ENCODE data around the gene NRF1. TPM values are rescaled to one million over a fixed set of nuclear protein-coding genes. Genes with fewer than 3 reads are reported as not detected.

NRF1 gene
- total and polyA plus RNA-seq, 10 of the 15 experiments (the other 5 are each of a cell fraction or from before 2014, with no cell fraction given) = 3.5 to 23.1 (median 13.5) TPM

DNA sequence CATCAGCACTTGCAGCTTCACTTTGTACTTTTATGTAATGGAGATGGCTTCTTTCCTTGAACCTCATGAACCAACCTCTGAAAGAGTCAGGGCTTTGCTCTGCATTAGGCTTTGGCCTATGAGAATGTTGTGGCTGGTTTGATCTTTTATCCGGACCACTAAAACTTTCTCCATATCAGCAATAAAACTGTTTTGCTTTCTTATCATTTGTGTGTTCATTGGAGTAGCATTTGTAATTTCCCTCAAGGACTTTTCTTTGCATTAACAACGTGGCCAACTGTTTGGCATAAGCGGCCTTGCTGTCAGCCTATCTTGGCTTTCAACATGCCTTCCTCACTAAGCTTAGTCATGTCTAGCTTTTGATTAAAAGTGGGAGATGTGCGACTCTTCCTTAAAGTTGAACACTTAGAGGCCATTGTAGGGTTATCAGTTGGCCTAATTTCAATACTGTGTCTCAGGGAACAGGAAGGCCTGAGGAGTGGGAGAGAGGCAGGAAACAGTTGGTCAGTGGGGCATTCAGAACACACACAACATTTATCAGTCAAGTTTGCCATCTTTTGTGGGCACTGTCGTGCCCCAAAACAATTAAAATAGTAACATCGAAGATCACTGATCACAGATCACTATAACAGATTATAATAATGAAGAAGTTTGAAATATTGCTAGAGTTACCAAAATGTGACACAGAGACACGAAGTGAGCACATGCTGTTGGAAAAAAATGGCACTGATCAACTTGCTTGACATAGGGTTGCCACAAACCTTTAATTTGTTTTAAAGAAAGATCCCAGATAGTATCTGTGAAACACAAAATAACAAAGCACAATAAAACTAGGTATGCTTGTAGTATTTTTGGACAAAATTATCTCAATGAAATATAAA, 64.7 kb downstream of the NRF1 start:
- no peak overlapping the region for H3K4me2 ChIP-seq (ENCODE audit: control insufficient read depth, insufficient read depth)
- ChIA-PET RAD21 (ENCODE audit: unreplicated experiment) (no interaction called here), CTCF (interaction anchor here (0.6 kb wide), 1 partner anchor 398 kb away, joined by 3 read pairs; no protein-coding TSS in a partner anchor), SMC1A (ENCODE audit: uncharacterized antibody, unreplicated experiment) (interaction anchor here (1.4 kb wide), 1 partner anchor 11 kb away, joined by 4 read pairs; no protein-coding TSS in a partner anchor), POLR2A (no interaction called here)
- no peaks in the 10 kb centered on the region for H3K4me1 ChIP-seq (ENCODE audit: control insufficient read depth, insufficient read depth, low read length)
- no peak overlapping the region for H2AFZ ChIP-seq (ENCODE audit: control insufficient read depth, low read depth, low read length)
- peaks cover 2 to 6% of the 10 kb centered on the region in 2 experiments; a peak in 2 of 4 replicates for H3K36me3 ChIP-seq (ENCODE audit: control insufficient read depth in 2 of 2, insufficient read depth in 2 of 2, low read length in 1 of 2)
- FAIRE-seq (no peak), DNase-seq (ENCODE audit: low read depth, low spot score) (no peak), ATAC-seq (no peak)
- in situ Hi-C loops (cut with MboI) (no loop called here), intact Hi-C loops (cut with micrococcal nuclease; ENCODE audit: unreplicated experiment) (no loop called here)
- no peaks in the 10 kb centered on the region for H3K79me2 ChIP-seq (ENCODE audit: control insufficient read depth, insufficient read depth, low read length)
- no peak overlapping the region for H3K27ac ChIP-seq (ENCODE audit: control insufficient read depth, insufficient read depth)
- H3K9me3 ChIP-seq (replicated peaks; ENCODE audit: control insufficient read depth, insufficient read depth, low read length) = peaks cover 2% of the 10 kb centered on the region; the same call in 2 of the 3 replicates
- no peaks in the 10 kb centered on the region for H4K20me1 ChIP-seq (ENCODE audit: control insufficient read depth, insufficient read depth)
- no peaks in the 10 kb centered on the region for H3K27me3 ChIP-seq (replicated peaks in 1 of 2; ENCODE audit: control insufficient read depth in 2 of 2, insufficient read depth in 2 of 2, low read length in 1 of 2)
- no TSS peak for BruUV-seq (replicated peaks)
- H3K9ac ChIP-seq (ENCODE audit: control insufficient read depth, insufficient read depth, low read length) = no peak overlapping the region
- no peak overlapping the region for H3K4me3 ChIP-seq
- TF ChIP-seq ATF7 (IDR thresholded peaks at IDR 0.05; ENCODE audit: low read depth) (no peak), RBBP5 (conservative IDR thresholded peaks at IDR 0.05) (no peak), SMAD5 (IDR thresholded peaks at IDR 0.05; ENCODE audit: low read depth) (no peak), YY1 (IDR thresholded peaks at IDR 0.05; ENCODE audit: low read depth, low read length) (no peak), BCL11A (IDR thresholded peaks at IDR 0.05; ENCODE audit: low read depth, low read length) (no peak), WRNIP1 (IDR thresholded peaks at IDR 0.05; ENCODE audit: borderline replicate concordance, low read depth, low read length) (no peak), POU2F2 (IDR thresholded peaks at IDR 0.05; ENCODE audit: borderline replicate concordance, low read depth, low read length) (no peak), IKZF2 (IDR thresholded peaks at IDR 0.05) (no peak), NRF1 (conservative IDR thresholded peaks at IDR 0.05; ENCODE audit: low read depth, low read length) (no peak)
- TF ChIP-seq, protein P1, sequence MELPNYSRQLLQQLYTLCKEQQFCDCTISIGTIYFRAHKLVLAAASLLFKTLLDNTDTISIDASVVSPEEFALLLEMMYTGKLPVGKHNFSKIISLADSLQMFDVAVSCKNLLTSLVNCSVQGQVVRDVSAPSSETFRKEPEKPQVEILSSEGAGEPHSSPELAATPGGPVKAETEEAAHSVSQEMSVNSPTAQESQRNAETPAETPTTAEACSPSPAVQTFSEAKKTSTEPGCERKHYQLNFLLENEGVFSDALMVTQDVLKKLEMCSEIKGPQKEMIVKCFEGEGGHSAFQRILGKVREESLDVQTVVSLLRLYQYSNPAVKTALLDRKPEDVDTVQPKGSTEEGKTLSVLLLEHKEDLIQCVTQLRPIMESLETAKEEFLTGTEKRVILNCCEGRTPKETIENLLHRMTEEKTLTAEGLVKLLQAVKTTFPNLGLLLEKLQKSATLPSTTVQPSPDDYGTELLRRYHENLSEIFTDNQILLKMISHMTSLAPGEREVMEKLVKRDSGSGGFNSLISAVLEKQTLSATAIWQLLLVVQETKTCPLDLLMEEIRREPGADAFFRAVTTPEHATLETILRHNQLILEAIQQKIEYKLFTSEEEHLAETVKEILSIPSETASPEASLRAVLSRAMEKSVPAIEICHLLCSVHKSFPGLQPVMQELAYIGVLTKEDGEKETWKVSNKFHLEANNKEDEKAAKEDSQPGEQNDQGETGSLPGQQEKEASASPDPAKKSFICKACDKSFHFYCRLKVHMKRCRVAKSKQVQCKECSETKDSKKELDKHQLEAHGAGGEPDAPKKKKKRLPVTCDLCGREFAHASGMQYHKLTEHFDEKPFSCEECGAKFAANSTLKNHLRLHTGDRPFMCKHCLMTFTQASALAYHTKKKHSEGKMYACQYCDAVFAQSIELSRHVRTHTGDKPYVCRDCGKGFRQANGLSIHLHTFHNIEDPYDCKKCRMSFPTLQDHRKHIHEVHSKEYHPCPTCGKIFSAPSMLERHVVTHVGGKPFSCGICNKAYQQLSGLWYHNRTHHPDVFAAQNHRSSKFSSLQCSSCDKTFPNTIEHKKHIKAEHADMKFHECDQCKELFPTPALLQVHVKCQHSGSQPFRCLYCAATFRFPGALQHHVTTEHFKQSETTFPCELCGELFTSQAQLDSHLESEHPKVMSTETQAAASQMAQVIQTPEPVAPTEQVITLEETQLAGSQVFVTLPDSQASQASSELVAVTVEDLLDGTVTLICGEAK (IDR thresholded peaks at IDR 0.05; ENCODE audit: borderline replicate concordance) = no peak
- WGBS (ENCODE audit: insufficient coverage, insufficient replicate concordance, low lambda C conversion rate, missing lambda C conversion rate) = 91% methylated on average over 7 of the region's 7 CpGs
